ENCODE data around the gene RNF182. TPM values are rescaled to one million over a fixed set of nuclear protein-coding genes. Genes with fewer than 3 reads are reported as not detected.
A peak's percentile ranks its signal among the peaks of the same experiment; 100 is the strongest.

The RNF182 gene
- total and polyA plus RNA-seq, 2 donors (not counting 1 experiment from before 2014, with no cell fraction given): 0.10 TPM; not detected in 1

- no peaks in the 10 kb centered on the region for H3K9me3 Mint-ChIP-seq (ENCODE audit: insufficient read depth)
- Histone ChIP-seq H4K20me1 (ENCODE audit: control insufficient read depth, insufficient read depth, low read length, poor library complexity, severe bottlenecking) (no peaks in the 10 kb centered on the region), H3K9me3 (ENCODE audit: control extremely low read depth in 1 of 3, control insufficient read depth in 2 of 3, insufficient read depth in 1 of 3, low read length in 2 of 3) (no peaks in the 10 kb centered on the region), H3K9ac (ENCODE audit: low read length) (no peak overlapping the region), H3K36me3 (replicated peaks in 1 of 2; ENCODE audit: control extremely low read depth in 1 of 2, control insufficient read depth in 1 of 2, extremely low read depth in 1 of 2, insufficient read depth in 2 of 2, low read length in 1 of 2) (no peaks in the 10 kb centered on the region), H3K79me2 (ENCODE audit: control insufficient read depth, insufficient read depth, low read length) (no peaks in the 10 kb centered on the region), H2AFZ (ENCODE audit: insufficient read depth, low read depth, low read length, poor library complexity, severe bottlenecking) (no peak overlapping the region), H3K4me1 (ENCODE audit: control insufficient read depth in 2 of 2, insufficient read depth in 2 of 2, low read length in 2 of 2) (no peaks in the 10 kb centered on the region), H3K4me3 (ENCODE audit: control extremely low read depth in 1 of 5, extremely low read depth in 1 of 5, insufficient read depth in 1 of 5, low read depth in 2 of 5, low read length in 4 of 5) (no peak overlapping the region), H3K4me2 (replicated peaks; ENCODE audit: low read depth, low read length, poor library complexity, severe bottlenecking) (no peak overlapping the region), H3K27me3 (replicated peaks in 1 of 4; ENCODE audit: control extremely low read depth in 1 of 4, control insufficient read depth in 3 of 4, insufficient read depth in 4 of 4, low read length in 3 of 4) (peaks cover 0 to 10% (median 3%) of the 10 kb centered on the region in 4 experiments), H3K27ac (ENCODE audit: low read length in 2 of 2) (no peak overlapping the region)
- ChIA-PET POLR2A (no interaction called here), CTCF (interaction anchor here (0.8 to 13.0 kb wide), 21 partner anchors 8 to 1716 kb away, joined by 3 to 230 read pairs (median 6); partner anchors contain the start of gene RNF182)
- no peak overlapping the region for H3K4me3 Mint-ChIP-seq
- TF ChIP-seq EZH2 (IDR thresholded peaks at IDR 0.05; ENCODE audit: borderline replicate concordance, insufficient read depth, low read depth, low read length, poor library complexity, severe bottlenecking): no peak
- TF ChIP-seq, protein P1, sequence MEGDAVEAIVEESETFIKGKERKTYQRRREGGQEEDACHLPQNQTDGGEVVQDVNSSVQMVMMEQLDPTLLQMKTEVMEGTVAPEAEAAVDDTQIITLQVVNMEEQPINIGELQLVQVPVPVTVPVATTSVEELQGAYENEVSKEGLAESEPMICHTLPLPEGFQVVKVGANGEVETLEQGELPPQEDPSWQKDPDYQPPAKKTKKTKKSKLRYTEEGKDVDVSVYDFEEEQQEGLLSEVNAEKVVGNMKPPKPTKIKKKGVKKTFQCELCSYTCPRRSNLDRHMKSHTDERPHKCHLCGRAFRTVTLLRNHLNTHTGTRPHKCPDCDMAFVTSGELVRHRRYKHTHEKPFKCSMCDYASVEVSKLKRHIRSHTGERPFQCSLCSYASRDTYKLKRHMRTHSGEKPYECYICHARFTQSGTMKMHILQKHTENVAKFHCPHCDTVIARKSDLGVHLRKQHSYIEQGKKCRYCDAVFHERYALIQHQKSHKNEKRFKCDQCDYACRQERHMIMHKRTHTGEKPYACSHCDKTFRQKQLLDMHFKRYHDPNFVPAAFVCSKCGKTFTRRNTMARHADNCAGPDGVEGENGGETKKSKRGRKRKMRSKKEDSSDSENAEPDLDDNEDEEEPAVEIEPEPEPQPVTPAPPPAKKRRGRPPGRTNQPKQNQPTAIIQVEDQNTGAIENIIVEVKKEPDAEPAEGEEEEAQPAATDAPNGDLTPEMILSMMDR (IDR thresholded peaks at IDR 0.05): no peak
- intact Hi-C loops (cut with micrococcal nuclease): loop anchor here (2.0 to 5.0 kb wide), 2 partner anchors 140 to 1715 kb away; no protein-coding TSS in a partner anchor
- no peak for DNase-seq
- WGBS (ENCODE audit: insufficient coverage): 80% methylated on average over 1 of the region's 2 CpGs
- ATAC-seq (ENCODE audit: low read depth): no peak
- H3K27me3 Mint-ChIP-seq: peaks cover 32% of the 10 kb centered on the region
- no peak overlapping the region for H3K27ac Mint-ChIP-seq
- H3K4me1 Mint-ChIP-seq: peaks cover 1% of the 10 kb centered on the region
These were observed 17.0 kb upstream of the RNF182 start for GRCh38 chr6:13907614-13908215.

DNA sequence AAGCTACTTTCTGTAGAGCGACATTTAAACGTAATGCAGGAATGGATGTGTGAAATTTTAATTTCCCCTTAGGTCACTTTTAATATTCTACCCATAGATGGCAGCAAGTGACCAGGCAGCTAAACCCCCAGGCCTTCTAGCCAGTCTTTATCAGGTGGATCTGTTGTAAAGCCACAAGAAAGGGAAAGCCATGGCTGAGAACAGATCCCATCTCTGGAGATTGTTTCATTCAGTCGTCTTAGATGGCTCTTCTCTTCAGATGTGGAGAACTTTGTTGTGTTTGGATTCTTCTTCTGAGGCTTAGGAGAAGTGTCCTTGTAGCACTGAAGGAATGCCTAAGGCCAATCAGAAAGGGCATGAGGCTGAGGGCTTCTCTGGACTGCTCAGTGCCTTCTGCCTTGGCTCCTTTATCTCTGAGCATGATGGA is 15.8 kb upstream of the RNF182 start:
- no peaks in the 10 kb centered on the region for H3K4me1 ChIP-seq (ENCODE audit: control insufficient read depth in 2 of 2, insufficient read depth in 2 of 2, low read length in 2 of 2)
- 0% methylated on average over 1 of the region's 3 CpGs for WGBS (ENCODE audit: insufficient coverage)
- DNase-seq: peak; percentile 80
- no peak overlapping the region for H3K9ac ChIP-seq (ENCODE audit: low read length)
- H3K27ac Mint-ChIP-seq: no peak overlapping the region
- H3K27me3 Mint-ChIP-seq: peaks cover 26% of the 10 kb centered on the region
- H3K4me2 ChIP-seq (replicated peaks; ENCODE audit: low read depth, low read length, poor library complexity, severe bottlenecking): no peak overlapping the region
- H3K9me3 Mint-ChIP-seq (ENCODE audit: insufficient read depth): no peaks in the 10 kb centered on the region
- peaks cover 0 to 7% (median 3%) of the 10 kb centered on the region in 4 experiments for H3K27me3 ChIP-seq (replicated peaks in 1 of 4; ENCODE audit: control extremely low read depth in 1 of 4, control insufficient read depth in 3 of 4, insufficient read depth in 4 of 4, low read length in 3 of 4)
- no peaks in the 10 kb centered on the region for H3K36me3 ChIP-seq (replicated peaks in 1 of 2; ENCODE audit: control extremely low read depth in 1 of 2, control insufficient read depth in 1 of 2, extremely low read depth in 1 of 2, insufficient read depth in 2 of 2, low read length in 1 of 2)
- peaks cover 1% of the 10 kb centered on the region for H3K4me1 Mint-ChIP-seq
- H3K4me3 Mint-ChIP-seq: no peak overlapping the region
- H3K27ac ChIP-seq (ENCODE audit: low read length in 2 of 2): no peak overlapping the region
- ChIA-PET POLR2A (no interaction called here), CTCF (interaction anchor here (0.7 to 13.0 kb wide), 54 partner anchors 8 to 1717 kb away, joined by 3 to 230 read pairs (median 4); partner anchors contain the start of genes CD83, JARID2 and RNF182)
- peak overlapping the region; percentile 7 for H2AFZ ChIP-seq (ENCODE audit: insufficient read depth, low read depth, low read length, poor library complexity, severe bottlenecking)
- no peak overlapping the region for H3K4me3 ChIP-seq (ENCODE audit: control extremely low read depth in 1 of 5, extremely low read depth in 1 of 5, insufficient read depth in 1 of 5, low read depth in 2 of 5, low read length in 4 of 5)
- no peaks in the 10 kb centered on the region for H4K20me1 ChIP-seq (ENCODE audit: control insufficient read depth, insufficient read depth, low read length, poor library complexity, severe bottlenecking)
- intact Hi-C loops (cut with micrococcal nuclease): loop anchor here (1.0 to 5.0 kb wide), 6 partner anchors 138 to 1714 kb away; no protein-coding TSS in a partner anchor
- ATAC-seq (ENCODE audit: low read depth): peak; percentile 85
- no peaks in the 10 kb centered on the region for H3K9me3 ChIP-seq (ENCODE audit: control extremely low read depth in 1 of 3, control insufficient read depth in 2 of 3, insufficient read depth in 1 of 3, low read length in 2 of 3)
- H3K79me2 ChIP-seq (ENCODE audit: control insufficient read depth, insufficient read depth, low read length): no peaks in the 10 kb centered on the region
- TF ChIP-seq, protein P1 (IDR thresholded peaks at IDR 0.05): peak; percentile 98
- TF ChIP-seq EZH2 (IDR thresholded peaks at IDR 0.05; ENCODE audit: borderline replicate concordance, insufficient read depth, low read depth, low read length, poor library complexity, severe bottlenecking): no peak

Measured in B cell (primary cell).